MM.1S (cell line): Measurements from ENCODE around the gene ARHGAP8.

ENCODE experiments used
- DNase-seq: peaks from one replicate; pipeline ENCODE4 v3.0.0-alpha.2; 2015
- H2AFZ ChIP-seq: fragments of 300-600 bp; sonication (generic); 2 replicates; pipeline ENCODE4 v1.6.0; 2016; ENCODE audit warnings: antibody characterized with exemption, low read length
- H3F3A ChIP-seq: fragments of 300-600 bp; sonication (generic); 2 replicates; pipeline ENCODE4 v1.6.1; 2016; ENCODE audit warnings: mild to moderate bottlenecking, antibody characterized with exemption, low read length, moderate library complexity, mixed read lengths; ENCODE audit not compliant: insufficient read depth
- H3K27ac ChIP-seq: fragments of 300-600 bp; sonication (generic); 2 replicates; pipeline ENCODE4 v1.5.1; 2016; ENCODE audit warnings: mild to moderate bottlenecking, low read length
- H3K27me3 ChIP-seq: fragments of 300-600 bp; sonication (generic); replicated peaks from 2 replicates; pipeline ENCODE4 v1.6.0; 2016; ENCODE audit warnings: low read length; ENCODE audit not compliant: insufficient read depth
- H3K36me3 ChIP-seq: fragments of 300-600 bp; sonication (generic); replicated peaks from 2 replicates; pipeline ENCODE4 v1.6.1; 2016; ENCODE audit warnings: mild to moderate bottlenecking, low read length, mixed read lengths; ENCODE audit not compliant: insufficient read depth
- H3K4me1 ChIP-seq: fragments of 300-600 bp; sonication (generic); 2 replicates; pipeline ENCODE4 v1.6.1; 2016; ENCODE audit warnings: low read length, mixed read lengths
- H3K4me2 ChIP-seq: fragments of 300-600 bp; sonication (generic); 2 replicates; pipeline ENCODE4 v1.6.0; 2016; ENCODE audit warnings: low read depth, low read length
- H3K4me3 ChIP-seq: fragments of 300-600 bp; sonication (generic); 2 replicates; pipeline ENCODE4 v1.5.1; 2016; ENCODE audit warnings: low read length, mixed read lengths
- H3K79me2 ChIP-seq: fragments of 300-600 bp; sonication (generic); 2 replicates; pipeline ENCODE4 v1.6.1; 2016; ENCODE audit warnings: mixed run types, low read length, mixed read lengths
- H3K9ac ChIP-seq: fragments of 300-600 bp; sonication (generic); 2 replicates; pipeline ENCODE4 v1.6.1; 2016; ENCODE audit warnings: low read length, mixed read lengths
- H3K9me2 ChIP-seq: fragments of 300-600 bp; sonication (generic); replicated peaks from 2 replicates; pipeline ENCODE4 v1.6.1; 2016; ENCODE audit warnings: mild to moderate bottlenecking, low read length, mixed read lengths; ENCODE audit not compliant: insufficient read depth
- H3K9me3 ChIP-seq: fragments of 300-600 bp; sonication (generic); replicated peaks from 2 replicates; pipeline ENCODE4 v1.6.1; 2016; ENCODE audit warnings: mild to moderate bottlenecking, low read length, mixed read lengths; ENCODE audit not compliant: insufficient read depth
- H4K20me1 ChIP-seq: fragments of 300-600 bp; sonication (generic); 2 replicates; pipeline ENCODE4 v1.6.1; 2016; ENCODE audit warnings: mild to moderate bottlenecking, low read length, moderate library complexity, mixed read lengths; ENCODE audit not compliant: insufficient read depth
- EZH2 ChIP-seq: fragments of 300-600 bp; sonication (generic); optimal IDR thresholded peaks from 2 replicates; pipeline ENCODE3; 2017; ENCODE audit warnings: low read depth, mild to moderate bottlenecking, antibody characterized with exemption, low read length, mixed read lengths
- EZH2phosphoT487 ChIP-seq: fragments of 300-600 bp; sonication (generic); IDR thresholded peaks from 2 replicates; pipeline ENCODE4 v1.6.1; 2018; ENCODE audit warnings: antibody characterized with exemption, low read length
- TF ChIP-seq, protein P1 (sequence below): fragments of 300-600 bp; sonication (generic); IDR thresholded peaks from 2 replicates; pipeline ENCODE4 v1.5.1; 2016; ENCODE audit warnings: antibody characterized with exemption, low read length, mixed read lengths

The ARHGAP8 gene

DNA sequence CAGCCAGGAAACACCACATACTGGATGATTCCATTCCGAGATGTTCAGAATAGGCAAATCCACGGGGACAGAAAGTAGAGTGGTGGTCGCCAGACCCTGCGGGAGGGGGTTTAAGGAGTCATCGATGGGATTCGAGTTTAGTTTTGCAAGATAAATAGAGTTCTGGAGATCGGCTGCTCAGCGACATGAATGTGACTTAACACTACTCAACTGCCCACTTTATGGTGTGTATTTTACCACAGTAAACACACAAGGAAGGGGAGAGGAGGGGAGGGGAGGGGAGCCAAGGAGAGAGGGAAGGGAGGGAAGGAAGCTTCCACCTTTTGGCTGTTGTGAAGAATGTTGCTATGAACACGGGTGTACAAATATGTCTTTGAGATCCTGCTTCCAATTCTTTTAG is 10.4 kb upstream of the ARHGAP8 start:
- H3K27ac ChIP-seq, result no peak overlapping the region
- no peak overlapping the region for H3K9ac ChIP-seq
- no peaks in the 10 kb centered on the region for H3K79me2 ChIP-seq
- H4K20me1 ChIP-seq, result no peaks in the 10 kb centered on the region
- no peaks in the 10 kb centered on the region for H3F3A ChIP-seq
- no peaks in the 10 kb centered on the region for H3K9me3 ChIP-seq
- no peaks in the 10 kb centered on the region for H3K36me3 ChIP-seq
- H2AFZ ChIP-seq, result no peak overlapping the region
- H3K4me1 ChIP-seq, result no peaks in the 10 kb centered on the region
- peaks cover 64% of the 10 kb centered on the region for H3K27me3 ChIP-seq
- TF ChIP-seq, protein P1, sequence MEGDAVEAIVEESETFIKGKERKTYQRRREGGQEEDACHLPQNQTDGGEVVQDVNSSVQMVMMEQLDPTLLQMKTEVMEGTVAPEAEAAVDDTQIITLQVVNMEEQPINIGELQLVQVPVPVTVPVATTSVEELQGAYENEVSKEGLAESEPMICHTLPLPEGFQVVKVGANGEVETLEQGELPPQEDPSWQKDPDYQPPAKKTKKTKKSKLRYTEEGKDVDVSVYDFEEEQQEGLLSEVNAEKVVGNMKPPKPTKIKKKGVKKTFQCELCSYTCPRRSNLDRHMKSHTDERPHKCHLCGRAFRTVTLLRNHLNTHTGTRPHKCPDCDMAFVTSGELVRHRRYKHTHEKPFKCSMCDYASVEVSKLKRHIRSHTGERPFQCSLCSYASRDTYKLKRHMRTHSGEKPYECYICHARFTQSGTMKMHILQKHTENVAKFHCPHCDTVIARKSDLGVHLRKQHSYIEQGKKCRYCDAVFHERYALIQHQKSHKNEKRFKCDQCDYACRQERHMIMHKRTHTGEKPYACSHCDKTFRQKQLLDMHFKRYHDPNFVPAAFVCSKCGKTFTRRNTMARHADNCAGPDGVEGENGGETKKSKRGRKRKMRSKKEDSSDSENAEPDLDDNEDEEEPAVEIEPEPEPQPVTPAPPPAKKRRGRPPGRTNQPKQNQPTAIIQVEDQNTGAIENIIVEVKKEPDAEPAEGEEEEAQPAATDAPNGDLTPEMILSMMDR, result no peak
- no peak for TF ChIP-seq EZH2phosphoT487
- no peak for TF ChIP-seq EZH2
- no peak overlapping the region for H3K4me2 ChIP-seq
- H3K9me2 ChIP-seq, result no peaks in the 10 kb centered on the region
- no peak for DNase-seq
- no peak overlapping the region for H3K4me3 ChIP-seq

DNA sequence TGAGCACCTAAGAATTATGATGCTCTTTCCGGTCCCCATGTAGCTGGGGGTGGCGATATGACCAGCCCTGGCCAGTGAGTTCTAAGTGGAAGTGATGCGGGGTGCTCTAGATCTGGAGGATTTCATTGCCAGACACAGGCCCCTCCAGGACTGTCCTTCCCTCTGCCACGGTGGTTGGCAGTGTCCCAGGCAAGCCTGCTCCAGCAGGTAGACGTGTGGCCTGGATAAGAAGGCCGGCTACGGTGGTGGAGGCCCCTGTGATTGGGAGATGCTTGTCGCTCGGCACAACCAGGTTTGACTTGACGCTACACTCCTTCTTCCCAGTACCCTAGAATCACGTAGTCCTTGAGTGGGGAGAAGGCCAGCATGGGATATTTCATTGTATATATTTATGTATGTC is 9.1 kb upstream of the ARHGAP8 start:
- Histone ChIP-seq H3K27me3 (peaks cover 62% of the 10 kb centered on the region), H3K36me3 (no peaks in the 10 kb centered on the region), H4K20me1 (no peaks in the 10 kb centered on the region), H2AFZ (no peak overlapping the region), H3F3A (no peaks in the 10 kb centered on the region), H3K4me3 (no peak overlapping the region), H3K79me2 (no peaks in the 10 kb centered on the region), H3K4me2 (no peak overlapping the region), H3K9me2 (no peaks in the 10 kb centered on the region), H3K9ac (no peak overlapping the region), H3K9me3 (no peaks in the 10 kb centered on the region), H3K4me1 (no peaks in the 10 kb centered on the region), H3K27ac (no peak overlapping the region)
- TF ChIP-seq EZH2phosphoT487 (no peak), EZH2 (no peak)
- TF ChIP-seq, protein P1, result no peak
- DNase-seq, result no peak

DNA sequence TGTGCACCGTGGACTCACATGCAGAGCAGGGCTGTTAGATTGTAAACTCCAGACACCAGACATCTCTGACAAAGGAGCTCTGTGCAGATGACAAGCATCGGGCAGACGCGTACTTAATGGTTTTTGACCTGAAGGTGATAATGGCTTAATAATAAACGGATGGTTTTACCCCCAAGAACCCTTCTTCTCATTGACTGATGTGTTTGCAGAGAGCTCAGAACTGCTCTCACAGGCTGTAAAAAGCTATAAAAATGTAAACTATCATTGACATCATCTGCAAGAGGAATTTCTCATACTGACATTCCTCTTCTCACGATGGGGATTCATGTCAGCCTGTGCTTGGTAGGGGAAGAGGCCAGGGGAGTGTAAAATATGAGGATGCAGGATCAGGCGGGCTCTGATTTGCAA is 8.6 kb upstream of the ARHGAP8 start:
- Histone ChIP-seq H2AFZ (no peak overlapping the region), H3K79me2 (no peaks in the 10 kb centered on the region), H3K27me3 (peaks cover 62% of the 10 kb centered on the region), H3K36me3 (no peaks in the 10 kb centered on the region), H3K9me2 (no peaks in the 10 kb centered on the region), H3K4me1 (no peaks in the 10 kb centered on the region), H3K27ac (no peak overlapping the region), H3K4me3 (no peak overlapping the region), H3K4me2 (no peak overlapping the region), H3K9me3 (no peaks in the 10 kb centered on the region), H3K9ac (no peak overlapping the region), H3F3A (no peaks in the 10 kb centered on the region), H4K20me1 (no peaks in the 10 kb centered on the region)
- TF ChIP-seq, protein P1, result no peak
- TF ChIP-seq EZH2phosphoT487 (no peak), EZH2 (no peak)
- DNase-seq, result no peak
